Glomerular endothelial cell (primary cell): Measurements from ENCODE around the gene TAOK3. TPM values are rescaled to one million over a fixed set of nuclear protein-coding genes. Genes with fewer than 3 reads are reported as not detected.
"Not testable (repeated sequence)": the region's sequence is repeated elsewhere in the genome, so short reads cannot be mapped to it uniquely, and the experiment has no call there.

Experiments used
- DNase-seq: peaks from one replicate; pipeline ENCODE4 v3.0.0-alpha.2; 2011; ENCODE audit warnings: low read depth, low spot score; ENCODE audit errors: extremely low read depth
- total RNA-seq: library from RNA; depleted of rRNA; stranded (reverse); fragments of >200 nt; gene quantifications from 2 replicates; pipeline ENCODE4 v1.2.3, GENCODE V29; 2015

The TAOK3 gene
- total RNA-seq, 1 donor from 2014 or later = 26.1 TPM

DNA sequence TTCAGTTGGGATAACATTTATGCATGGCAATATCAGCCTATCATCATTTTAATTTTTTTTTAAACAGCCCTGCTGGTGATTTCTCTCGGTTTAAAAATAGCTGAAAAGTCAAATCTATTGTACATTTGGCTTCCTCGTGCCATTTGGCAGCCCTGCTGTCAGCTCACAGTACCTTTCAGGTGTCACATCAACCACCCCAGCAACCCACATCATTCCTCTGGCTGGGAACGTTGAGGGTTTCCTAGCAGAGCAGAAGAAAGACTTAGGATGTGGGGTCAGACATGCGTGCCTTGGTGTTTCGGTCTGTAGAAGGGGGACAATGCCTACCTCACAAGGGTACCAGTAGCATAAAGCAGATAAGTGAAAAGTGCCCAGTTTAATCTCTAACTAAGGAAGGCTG lies 221.0 kb downstream of the TAOK3 start:
- DNase-seq = no peak

DNA sequence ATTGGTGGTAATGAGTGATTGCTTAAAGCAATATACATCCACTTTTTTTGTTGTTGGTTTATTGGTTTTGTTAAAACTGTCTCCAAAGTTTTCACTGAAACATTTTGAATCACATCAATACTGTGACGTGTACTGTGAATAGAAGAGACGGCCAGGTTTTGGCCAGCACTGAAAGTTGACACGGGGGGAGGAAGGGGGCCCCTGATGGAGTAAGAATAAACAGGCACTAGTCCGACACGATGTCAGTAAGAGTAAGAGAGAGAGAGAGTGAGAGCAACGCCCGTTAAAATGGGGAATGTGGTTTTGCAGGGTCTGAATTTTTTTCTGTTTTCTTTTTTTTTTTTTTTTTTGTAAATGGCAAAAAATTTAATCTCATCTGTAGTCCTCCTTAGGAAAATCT lies 222.1 kb downstream of the TAOK3 start:
- DNase-seq = no peak

DNA sequence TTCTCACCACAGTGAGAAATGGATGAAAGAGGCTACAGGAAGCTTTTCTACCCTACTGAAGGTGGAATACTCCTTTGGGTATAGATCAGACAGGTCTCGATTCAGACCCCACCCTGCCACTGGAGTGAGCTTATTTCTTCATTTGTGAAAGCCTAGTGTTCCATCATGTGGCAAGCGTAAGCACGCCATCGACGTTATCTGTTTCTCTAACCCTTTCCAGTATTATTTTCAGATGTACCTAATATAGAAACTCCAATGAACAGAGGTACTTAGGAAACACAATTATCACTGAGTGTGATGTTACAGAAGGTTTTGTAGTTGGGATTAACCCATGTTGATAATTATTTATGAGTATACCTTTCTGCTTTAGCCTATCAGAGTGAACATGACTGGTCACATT lies 224.4 kb downstream of the TAOK3 start:
- no peak for DNase-seq

DNA sequence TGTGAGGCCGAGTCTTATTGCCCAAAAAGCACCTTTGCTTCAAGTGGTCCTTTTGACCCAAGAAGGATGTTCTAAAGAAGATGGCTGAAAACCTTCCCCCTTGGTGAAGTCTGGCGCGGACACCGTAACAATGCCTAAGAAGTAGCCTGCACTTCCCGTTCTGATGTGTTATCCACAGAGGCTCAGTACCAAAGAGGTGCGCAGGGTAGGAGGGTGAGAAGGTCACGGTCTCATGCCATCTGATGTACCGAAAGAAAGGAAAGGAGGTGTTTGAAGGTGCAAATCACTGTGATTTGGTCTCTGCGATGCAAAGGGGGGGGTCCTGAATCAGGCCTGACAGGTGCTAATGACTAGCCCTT lies 226.9 kb downstream of the TAOK3 start:
- no peak for DNase-seq

DNA sequence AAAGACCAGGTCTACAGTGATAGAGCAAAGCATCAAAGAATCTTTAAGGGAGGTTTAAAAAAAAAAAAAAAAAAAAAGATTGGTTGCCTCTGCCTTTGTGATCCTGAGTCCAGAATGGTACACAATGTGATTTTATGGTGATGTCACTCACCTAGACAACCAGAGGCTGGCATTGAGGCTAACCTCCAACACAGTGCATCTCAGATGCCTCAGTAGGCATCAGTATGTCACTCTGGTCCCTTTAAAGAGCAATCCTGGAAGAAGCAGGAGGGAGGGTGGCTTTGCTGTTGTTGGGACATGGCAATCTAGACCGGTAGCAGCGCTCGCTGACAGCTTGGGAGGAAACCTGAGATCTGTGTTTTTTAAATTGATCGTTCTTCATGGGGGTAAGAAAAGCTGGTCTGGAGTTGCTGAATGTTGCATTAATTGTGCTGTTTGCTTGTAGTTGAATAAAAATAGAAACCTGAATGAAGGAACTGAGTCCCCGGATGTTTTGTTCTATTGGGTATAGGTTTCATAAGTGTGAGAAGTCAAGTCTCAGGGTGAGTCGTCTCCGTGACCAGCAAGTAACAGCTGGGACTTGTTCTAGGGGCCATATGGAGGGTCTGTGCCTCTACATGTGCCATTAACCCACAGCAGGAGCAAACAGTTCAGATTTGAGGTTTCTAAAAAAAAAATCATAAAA lies 227.5 kb downstream of the TAOK3 start:
- DNase-seq = no peak

DNA sequence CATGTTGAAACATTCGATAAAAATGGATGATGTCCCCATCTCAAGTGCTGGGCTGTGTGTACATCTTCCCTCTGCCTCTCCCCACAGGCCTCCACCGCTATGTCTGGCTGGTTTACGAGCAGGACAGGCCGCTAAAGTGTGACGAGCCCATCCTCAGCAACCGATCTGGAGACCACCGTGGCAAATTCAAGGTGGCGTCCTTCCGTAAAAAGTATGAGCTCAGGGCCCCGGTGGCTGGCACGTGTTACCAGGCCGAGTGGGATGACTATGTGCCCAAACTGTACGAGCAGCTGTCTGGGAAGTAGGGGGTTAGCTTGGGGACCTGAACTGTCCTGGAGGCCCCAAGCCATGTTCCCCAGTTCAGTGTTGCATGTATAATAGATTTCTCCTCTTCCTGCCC lies 228.2 kb downstream of the TAOK3 start:
- DNase-seq = no peak

DNA sequence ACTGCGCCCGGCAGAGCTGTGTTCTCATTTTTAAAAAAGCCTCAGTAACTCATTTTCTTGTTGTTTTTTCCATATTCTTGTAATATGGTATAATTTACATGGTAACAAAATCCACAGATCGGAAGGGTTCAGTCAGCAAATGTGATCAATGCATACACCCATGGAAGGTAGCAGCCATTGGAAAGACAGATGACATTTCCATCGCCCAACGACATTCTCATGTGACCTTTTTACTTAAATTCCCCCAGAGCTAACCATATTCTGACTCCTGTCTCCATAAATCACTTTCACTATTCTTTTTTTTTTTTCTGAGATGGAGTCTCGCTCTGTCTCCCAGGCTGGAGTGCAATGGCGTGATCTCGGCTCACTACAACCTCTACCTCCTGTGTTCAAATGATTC lies 231.9 kb downstream of the TAOK3 start:
- no peak for DNase-seq

DNA sequence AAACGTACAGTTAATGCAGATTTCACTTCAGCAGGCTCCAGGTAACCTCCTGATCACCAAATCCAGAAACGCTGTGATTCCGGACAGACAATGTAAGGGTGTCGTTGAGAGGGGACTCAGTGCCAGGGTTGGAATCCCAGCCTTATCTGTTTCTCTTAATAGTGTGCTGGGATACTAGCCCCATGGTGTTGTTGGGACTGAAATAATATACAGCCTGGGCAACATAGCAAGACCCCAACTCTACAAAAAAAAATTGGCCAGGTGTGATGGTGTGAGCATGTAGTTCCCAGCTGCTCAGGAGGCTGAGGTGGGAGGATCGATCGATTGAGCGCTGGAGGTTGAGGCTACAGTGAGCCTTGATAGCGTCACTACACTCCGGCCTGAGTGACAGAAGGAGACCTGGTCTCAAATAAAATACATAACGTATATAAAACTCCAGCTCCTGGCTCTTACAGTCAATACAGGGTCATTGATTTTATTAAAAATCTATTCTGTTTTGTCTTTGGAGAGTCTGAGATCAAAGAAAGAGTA lies 235.5 kb downstream of the TAOK3 start:
- no peak for DNase-seq

DNA sequence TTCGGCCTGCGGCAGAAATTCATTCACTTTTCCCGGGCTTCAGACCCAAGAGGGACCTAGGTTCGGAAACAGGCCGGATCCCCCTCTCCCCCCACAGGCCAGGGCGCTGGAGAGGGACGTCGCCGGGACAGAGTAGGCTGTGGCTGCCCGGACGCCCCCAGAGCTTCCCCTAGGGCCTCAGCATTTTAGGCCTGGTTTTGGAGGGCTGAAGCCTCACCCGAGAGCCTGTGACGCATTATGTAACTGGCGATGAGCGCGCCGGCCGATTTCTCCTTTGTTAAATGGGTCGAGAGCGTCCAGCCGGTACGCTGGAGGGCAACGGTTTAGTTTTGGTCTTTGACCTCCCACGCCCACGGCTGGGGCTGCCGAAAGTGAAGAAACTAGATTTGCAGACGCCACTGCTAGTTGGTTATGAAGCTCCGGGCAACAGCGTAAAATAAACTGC lies 236.1 kb downstream of the TAOK3 start:
- DNase-seq = no peak

DNA sequence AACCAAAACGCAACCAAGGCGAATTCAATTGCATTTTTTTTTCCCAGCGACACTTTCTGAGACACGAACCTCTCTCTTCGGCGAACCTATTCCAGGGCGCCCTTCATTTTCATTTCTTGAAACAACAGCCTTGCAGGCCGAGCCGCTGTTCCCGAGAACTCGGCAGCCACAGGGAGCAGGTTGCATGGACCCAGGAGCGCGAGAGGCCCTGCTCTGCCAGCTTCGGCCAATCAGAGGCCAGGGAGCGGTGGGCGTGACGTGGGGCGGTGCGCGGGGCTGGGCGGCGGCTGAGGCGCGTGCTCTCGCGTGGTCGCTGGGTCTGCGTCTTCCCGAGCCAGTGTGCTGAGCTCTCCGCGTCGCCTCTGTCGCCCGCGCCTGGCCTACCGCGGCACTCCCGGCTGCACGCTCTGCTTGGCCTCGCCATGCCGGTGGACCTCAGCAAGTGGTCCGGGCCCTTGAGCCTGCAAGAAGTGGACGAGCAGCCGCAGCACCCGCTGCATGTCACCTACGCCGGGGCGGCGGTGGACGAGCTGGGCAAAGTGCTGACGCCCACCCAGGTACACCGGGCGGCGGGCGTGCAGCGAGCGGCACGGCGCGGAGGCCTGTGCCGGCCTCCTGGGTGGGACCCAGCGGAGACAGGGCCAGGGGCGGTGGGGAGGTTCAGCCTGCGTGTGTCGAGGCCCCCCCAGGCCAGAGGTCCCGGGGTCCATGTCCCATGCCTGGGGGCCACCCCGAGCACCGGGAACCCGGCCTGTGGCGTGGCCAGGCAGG lies 236.7 kb downstream of the TAOK3 start, which contains the start of gene PEBP1:
TSS of gene PEBP1 (plus strand) at position 337 of the 771 bp plus-strand sequence. CDS start at position 423, 86 bp downstream.
- DNase-seq = no peak

DNA sequence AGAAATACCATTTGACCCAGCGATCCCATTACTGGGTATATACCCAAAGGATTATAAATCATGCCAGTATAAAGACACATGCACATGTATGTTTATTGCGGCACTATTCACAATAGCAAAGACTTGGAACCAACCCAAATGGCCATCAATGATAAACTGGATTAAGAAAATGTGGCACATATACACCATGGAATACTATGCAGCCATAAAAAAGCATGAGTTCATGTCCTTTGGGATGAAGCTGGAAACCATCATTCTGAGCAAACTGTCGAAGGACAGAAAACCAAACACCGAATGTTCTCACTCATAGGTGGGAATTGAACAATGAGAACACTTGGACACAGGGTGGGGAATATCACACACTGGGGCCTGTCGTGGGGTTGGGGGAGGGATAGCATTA lies 243.3 kb downstream of the TAOK3 start:
- not testable (repeated sequence) for DNase-seq

DNA sequence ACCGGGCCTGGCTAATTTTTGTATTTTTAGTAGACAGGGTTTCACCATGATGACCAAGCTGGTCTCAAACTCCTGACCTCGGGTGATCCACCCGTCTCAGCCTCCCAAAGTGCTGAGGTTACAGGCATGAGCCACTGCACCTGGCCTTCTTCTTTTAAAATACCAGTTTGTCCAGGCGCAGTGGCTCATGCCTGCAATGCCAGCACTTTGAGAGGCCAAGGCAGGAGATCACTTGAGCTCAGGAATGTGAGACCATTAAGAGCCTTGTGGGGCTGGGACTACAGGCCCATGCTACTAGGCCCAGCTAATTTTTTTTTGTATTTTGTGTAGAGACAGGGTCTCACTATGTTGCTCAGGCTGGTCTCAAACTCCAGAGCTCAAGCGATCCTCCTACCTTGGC lies 244.8 kb downstream of the TAOK3 start:
- no peak for DNase-seq

DNA sequence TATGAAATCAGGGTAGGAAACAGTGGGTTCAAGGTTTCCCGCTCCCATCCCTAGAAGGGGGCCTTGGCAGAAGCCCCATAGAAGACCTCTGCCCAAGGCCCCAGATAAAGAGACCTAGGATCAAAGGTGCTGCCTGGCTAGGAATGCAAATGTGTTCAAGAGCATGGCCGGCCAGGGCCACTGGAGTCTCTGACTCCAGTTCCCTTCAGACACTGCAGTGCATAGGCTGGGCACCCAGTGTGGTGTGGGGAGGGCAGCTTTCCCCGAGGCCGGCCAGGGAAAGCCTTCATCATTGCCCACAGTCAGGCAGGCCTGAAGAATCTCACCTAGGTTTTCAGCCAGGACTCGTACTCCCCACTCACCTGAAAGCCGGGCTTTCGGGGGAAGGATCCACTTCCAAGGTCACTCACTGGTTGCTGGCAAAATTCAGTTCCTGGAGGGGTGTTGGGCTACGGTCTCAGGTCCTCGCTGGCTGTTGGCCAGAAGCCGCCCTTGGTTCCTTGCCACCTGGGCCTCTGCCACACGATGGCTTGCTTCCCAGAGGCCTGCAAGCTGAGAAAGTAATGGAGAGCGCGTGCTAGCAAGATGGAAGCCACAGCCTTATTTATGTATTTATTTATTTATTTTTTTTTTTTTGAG lies 246.5 kb downstream of the TAOK3 start:
- DNase-seq = no peak

DNA sequence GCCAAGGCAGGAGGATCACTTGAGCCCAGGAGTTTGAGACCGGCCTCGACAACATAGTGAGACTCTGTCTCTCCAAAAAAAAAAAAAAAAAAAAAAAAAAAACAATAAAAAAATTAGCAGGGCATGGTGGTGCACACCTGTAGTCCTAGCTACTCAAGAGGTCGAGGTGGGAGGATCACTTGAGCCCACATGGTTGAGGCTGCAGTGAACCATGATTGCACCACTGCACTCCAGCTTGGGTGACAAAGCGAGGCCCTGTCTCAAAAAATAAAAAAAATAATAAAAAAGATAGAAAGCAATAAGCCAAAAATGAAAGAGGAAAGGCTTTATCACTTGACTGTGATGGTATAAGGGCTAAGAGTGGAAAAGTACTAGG lies 247.0 kb downstream of the TAOK3 start:
- no peak for DNase-seq

DNA sequence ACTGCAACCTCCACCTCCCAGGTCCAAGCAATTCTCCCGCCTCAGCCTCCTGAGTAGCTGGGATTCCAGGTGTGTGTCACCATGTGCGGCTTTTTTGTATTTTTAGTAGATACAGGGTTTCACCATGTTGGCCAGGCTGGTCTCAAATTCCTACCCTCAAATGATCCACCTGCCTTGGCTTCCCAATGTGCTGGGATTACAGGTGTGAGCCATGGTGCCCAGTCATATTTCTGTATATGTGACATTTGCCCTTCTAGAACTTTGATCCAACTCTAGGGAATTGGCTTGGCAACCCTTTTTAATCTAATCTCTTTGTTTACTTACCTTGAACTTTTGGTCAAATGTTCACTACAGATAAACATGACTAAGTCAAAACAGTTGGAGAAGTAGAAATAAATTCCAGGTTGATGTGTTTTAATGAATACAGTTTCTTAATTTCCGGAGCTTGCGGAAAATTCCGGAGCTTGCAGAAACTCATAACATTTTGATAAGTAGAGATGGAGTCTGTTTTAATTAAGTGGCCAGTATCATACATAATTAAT lies 248.3 kb downstream of the TAOK3 start:
- no peak for DNase-seq

DNA sequence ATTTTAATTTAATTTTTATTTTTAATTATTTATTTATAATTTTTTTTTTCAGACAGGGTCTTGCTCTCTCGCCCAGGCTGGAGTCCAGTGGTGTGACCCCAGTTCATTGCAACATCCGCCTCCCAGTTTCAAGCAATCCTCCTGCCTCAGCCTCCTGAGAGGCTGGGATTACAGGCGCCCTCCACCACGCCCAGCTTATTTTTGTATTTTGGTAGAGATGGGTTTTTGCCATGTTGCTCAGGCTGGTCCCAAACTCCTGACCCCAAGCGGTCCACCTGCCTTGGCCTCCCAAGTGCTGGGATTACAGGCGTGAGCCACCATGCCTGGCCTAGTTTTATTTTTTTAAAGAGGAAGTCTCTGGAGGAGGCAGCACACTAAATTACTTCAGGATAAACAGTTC lies 250.4 kb downstream of the TAOK3 start:
- DNase-seq = no peak

DNA sequence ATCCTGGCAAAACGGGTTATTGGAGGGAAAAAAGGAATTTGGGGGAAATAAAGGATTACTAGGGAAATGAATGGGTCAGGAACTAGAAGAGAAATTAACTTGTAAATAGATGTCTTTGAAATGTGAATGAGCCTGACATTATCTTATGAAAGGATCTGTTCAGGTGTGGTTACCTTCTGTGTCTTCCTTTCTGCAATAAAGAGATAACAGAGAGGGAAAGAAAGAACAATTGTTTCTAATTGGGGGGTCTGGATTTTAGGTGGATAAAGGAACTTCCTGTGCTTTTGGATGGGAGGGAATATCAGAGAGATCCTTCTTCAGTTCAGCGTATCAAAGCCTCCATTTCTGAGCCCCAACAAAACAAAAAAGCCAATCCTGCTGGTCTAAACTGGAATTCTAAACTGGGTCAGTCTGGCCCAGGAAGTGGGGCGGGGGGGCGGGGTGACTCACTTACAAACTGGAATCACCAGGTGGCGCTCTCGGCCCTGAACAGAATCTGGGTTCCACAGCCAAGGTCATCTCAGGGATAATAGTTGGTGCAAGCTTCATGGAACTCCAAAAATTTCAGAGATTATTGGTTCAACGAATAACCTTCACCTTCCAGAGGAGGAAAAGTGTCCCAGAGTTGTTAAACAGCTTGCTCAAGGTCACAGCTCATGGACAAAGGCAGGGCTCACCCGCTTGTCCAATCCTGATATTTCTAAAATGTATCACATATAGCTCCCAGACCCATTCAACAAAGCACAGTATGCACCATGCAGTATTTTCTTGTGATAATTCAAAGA lies 251.9 kb downstream of the TAOK3 start:
- DNase-seq = no peak

DNA sequence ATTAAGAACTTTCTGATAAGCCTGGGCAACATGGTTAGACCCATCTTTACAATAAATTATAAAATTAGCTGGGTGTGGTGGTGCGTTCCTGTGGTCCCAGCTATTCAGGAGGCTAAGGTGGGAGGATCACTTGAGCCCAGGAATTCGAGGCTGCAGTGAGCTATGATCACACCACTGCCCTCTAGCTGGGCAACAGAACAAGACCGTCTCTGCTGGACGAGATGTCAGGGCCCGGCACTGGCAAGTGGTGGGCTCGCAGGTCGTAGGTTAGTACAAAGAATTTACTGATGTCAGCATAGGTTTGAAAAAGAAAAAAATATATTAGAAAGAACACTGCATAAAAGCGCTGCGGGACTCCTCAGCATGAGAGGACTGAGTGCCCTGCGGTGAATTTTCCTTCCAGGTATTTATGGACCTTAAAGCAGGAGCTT lies 253.2 kb downstream of the TAOK3 start:
- no peak for DNase-seq

DNA sequence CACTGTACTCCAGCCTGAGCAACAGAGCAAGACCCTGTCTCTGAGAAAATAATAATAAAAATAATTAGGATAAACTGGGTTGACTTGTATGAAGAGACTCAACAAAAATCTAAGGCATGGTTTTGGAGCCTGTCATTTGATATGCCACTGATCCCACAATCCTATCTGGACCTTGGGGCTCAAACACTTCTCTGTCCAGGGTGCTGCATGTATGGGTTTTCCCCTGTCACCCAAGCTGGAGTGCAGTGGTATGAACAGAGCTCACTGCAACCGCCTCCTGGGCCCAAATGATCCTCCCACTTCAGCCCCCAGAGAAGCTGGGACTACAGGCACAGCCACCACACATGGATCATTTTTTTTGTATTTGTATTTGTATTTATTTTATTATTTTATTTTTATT lies 263.6 kb downstream of the TAOK3 start:
- no peak for DNase-seq

DNA sequence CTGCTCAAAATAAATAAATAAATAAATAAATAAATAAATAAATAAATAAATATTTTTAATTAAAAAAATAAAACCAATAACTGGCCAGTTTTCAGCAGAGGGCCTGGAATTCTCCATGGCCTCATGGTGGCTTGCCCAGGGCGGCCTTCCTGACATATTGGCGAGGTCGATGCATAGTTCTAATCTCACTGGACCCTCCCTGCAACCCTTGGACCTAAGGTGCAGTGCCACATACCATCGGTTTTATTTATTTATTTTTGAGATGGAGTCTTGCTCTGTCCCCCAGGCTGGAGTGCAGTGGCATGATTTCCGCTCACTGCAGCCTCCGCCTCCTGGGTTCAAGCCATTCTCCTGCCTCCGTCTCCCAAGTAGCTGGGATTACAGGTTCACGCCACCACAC lies 265.0 kb downstream of the TAOK3 start:
- no peak for DNase-seq

DNA sequence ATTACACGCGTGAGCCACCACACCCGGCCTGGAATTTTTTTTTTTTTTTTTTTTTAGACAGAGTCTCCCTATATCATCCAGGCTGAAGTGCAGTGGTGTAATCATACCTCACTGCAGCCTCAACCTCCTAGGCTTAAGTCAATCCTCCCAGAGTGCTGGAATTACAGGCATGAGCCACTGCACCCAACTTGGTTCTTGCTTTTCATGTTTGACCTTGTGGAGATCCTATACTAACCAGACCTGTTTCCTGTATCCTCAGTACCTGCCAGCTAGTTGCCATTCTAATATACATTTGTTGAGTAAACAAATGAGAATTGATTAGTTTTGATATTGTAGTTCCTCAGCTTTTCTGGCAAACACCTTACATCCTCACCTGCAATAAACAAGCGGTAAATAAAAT lies 265.7 kb downstream of the TAOK3 start:
- DNase-seq = no peak
